Measurements from ENCODE around the gene KCNK13. TPM values are rescaled to one million over a fixed set of nuclear protein-coding genes. Genes with fewer than 3 reads are reported as not detected.

Gene KCNK13
- total and polyA plus RNA-seq, 2 of the 4 experiments (the other 2 are of a cell fraction) = not detected

DNA sequence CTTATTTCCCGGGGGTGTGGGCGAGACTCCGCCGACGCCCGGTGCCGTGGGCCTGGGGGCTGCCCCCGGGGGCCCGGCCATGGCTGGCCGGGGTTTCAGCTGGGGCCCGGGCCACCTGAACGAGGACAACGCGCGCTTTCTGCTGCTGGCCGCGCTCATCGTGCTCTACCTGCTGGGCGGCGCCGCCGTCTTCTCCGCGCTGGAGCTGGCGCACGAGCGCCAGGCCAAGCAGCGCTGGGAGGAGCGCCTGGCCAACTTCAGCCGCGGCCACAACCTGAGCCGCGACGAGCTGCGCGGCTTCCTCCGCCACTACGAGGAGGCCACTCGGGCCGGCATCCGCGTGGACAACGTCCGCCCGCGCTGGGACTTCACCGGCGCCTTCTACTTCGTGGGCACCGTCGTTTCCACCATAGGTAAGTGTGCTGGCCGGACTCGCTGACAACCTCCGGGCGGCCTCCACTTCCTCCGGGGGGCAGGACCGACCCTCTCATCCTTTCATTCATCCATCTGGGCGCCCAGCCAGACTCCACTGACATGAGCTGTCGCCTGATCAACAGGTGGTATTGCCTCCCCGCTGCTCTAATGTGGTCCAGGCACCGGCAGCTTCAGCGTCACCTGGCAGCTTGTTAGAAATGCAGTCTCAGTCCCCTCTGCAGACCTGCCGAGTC lies 467 bp downstream of the KCNK13 start:
- no peaks in the 10 kb centered on the region for H3K9me1 ChIP-seq (ENCODE audit: insufficient read depth, low read length)
- no peak overlapping the region for H2AFZ ChIP-seq (replicated peaks; ENCODE audit: low read length, poor library complexity)
- H4K5ac ChIP-seq (ENCODE audit: low read depth, low read length) = no peak overlapping the region
- H4K8ac ChIP-seq (ENCODE audit: low read depth in 2 of 2, low read length in 2 of 2) = no peak overlapping the region
- no peak overlapping the region for H3K27ac ChIP-seq (ENCODE audit: insufficient read depth, low read length)
- H2BK15ac ChIP-seq (ENCODE audit: low read depth, low read length) = no peak overlapping the region
- DNase-seq = no peak
- H3K79me1 ChIP-seq (ENCODE audit: low read depth in 1 of 2, low read length in 2 of 2) = no peaks in the 10 kb centered on the region
- H3K4me1 ChIP-seq (ENCODE audit: control insufficient read depth, insufficient read depth, low read length) = peaks cover 4% of the 10 kb centered on the region; the same call in 1 of the 2 replicates
- H4K20me1 ChIP-seq (ENCODE audit: insufficient read depth, low read length) = no peaks in the 10 kb centered on the region
- no peak overlapping the region for H3K23ac ChIP-seq (ENCODE audit: low read depth, low read length)
- no peaks in the 10 kb centered on the region for H3K36me3 ChIP-seq (ENCODE audit: control insufficient read depth, insufficient read depth, low read length)
- H3K56ac ChIP-seq (ENCODE audit: extremely low read depth, insufficient read depth, low read length) = no peak overlapping the region
- TF ChIP-seq RCOR1 (IDR thresholded peaks at IDR 0.05; ENCODE audit: insufficient replicate concordance, low read length) (no peak), RAD21 (IDR thresholded peaks at IDR 0.05; ENCODE audit: low read length) (no peak), SMC3 (IDR thresholded peaks at IDR 0.05; ENCODE audit: low read depth, low read length) (no peak), POLR2A (IDR thresholded peaks at IDR 0.05; ENCODE audit: low read depth, low read length) (no peak), MAZ (IDR thresholded peaks at IDR 0.05; ENCODE audit: borderline replicate concordance, low read depth, low read length) (no peak), ELK1 (IDR thresholded peaks at IDR 0.05; ENCODE audit: borderline replicate concordance, low read depth, low read length) (no peak), BHLHE40 (IDR thresholded peaks at IDR 0.05; ENCODE audit: low read depth, low read length) (no peak), MAFK (IDR thresholded peaks at IDR 0.05; ENCODE audit: low read depth, low read length) (no peak), CHD1 (IDR thresholded peaks at IDR 0.05; ENCODE audit: low read depth, low read length) (no peak), NFE2L2 (IDR thresholded peaks at IDR 0.05; ENCODE audit: low read depth, low read length) (no peak)
- TF ChIP-seq, protein P1, sequence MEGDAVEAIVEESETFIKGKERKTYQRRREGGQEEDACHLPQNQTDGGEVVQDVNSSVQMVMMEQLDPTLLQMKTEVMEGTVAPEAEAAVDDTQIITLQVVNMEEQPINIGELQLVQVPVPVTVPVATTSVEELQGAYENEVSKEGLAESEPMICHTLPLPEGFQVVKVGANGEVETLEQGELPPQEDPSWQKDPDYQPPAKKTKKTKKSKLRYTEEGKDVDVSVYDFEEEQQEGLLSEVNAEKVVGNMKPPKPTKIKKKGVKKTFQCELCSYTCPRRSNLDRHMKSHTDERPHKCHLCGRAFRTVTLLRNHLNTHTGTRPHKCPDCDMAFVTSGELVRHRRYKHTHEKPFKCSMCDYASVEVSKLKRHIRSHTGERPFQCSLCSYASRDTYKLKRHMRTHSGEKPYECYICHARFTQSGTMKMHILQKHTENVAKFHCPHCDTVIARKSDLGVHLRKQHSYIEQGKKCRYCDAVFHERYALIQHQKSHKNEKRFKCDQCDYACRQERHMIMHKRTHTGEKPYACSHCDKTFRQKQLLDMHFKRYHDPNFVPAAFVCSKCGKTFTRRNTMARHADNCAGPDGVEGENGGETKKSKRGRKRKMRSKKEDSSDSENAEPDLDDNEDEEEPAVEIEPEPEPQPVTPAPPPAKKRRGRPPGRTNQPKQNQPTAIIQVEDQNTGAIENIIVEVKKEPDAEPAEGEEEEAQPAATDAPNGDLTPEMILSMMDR (conservative IDR thresholded peaks at IDR 0.05; ENCODE audit: low read depth, low read length) = no peak
- POLR2A ChIA-PET (ENCODE audit: unreplicated experiment) = no interaction called here
- H3K14ac ChIP-seq (replicated peaks; ENCODE audit: low read depth, low read length) = no peak overlapping the region
- no peak overlapping the region for H2AK5ac ChIP-seq (ENCODE audit: low read depth, low read length)
- no peak overlapping the region for H3K4ac ChIP-seq (ENCODE audit: low read depth, low read length)
- H3K4me2 ChIP-seq (ENCODE audit: low read depth, low read length) = no peak overlapping the region; the same call in 1 of the 2 replicates
- WGBS, 2 experiments (ENCODE audit: extremely low coverage in 2 of 2, insufficient read length in 1 of 2) = 2% methylated on average over 37 of the region's 63 CpGs; no CpG with 5 or more reads in 1 of the 2 experiments
- ATAC-seq (ENCODE audit: low read depth) = no peak
- H4K91ac ChIP-seq (ENCODE audit: insufficient read depth, low read depth, low read length) = no peak overlapping the region
- H2BK5ac ChIP-seq (ENCODE audit: low read depth, low read length, poor library complexity, severe bottlenecking) = no peak overlapping the region
- no peak overlapping the region for H3K4me3 ChIP-seq (ENCODE audit: insufficient read depth, low read depth, low read length)
- H2BK20ac ChIP-seq (ENCODE audit: low read depth, low read length) = no peak overlapping the region
- no peak overlapping the region for H2BK120ac ChIP-seq (ENCODE audit: low read depth, low read length)
- intact Hi-C loops (cut with micrococcal nuclease) (no loop called here), in situ Hi-C loops (cut with MboI; ENCODE audit: low sequenced_read_pairs) (no loop called here), dilution Hi-C loops (cut with HindIII; ENCODE audit: low sequenced_read_pairs, unreplicated experiment) (no loop called here)
- no peak overlapping the region for H3K18ac ChIP-seq (ENCODE audit: low read depth, low read length)
- BruUV-seq (replicated peaks) = no TSS peak
- no peak overlapping the region for H3K9ac ChIP-seq (ENCODE audit: low read depth, low read length)
- CTCF ChIA-PET = no interaction called here
- no peak overlapping the region for H2AK9ac ChIP-seq (replicated peaks; ENCODE audit: low read depth, low read length, poor library complexity)
- H3K27me3 ChIP-seq (ENCODE audit: control insufficient read depth, insufficient read depth, low read length) = peaks cover 60% of the 10 kb centered on the region
- H3K9me3 ChIP-seq (ENCODE audit: control insufficient read depth, insufficient read depth, low read length) = 0 out of 2 replicates have a peak, but pooled peaks cover 2% of the 10 kb centered on the region
